ENCODE measurements around the gene ZNF619.
"Not testable (repeated sequence)": the region's sequence is repeated elsewhere in the genome, so short reads cannot be mapped to it uniquely, and the experiment has no call there.

The ZNF619 gene

GRCh38 chr3:40476478-40477470, at the start of gene ZNF619:
Gene ZNF619, plus strand, starts transcription at chr3:40477122. Its CDS starts 858 bp downstream, at chr3:40477980.
- peak in 1 of 2 donors; percentile 28 for DNase-seq (ENCODE audit: low read depth in 2 of 2)

- DNase-seq (ENCODE audit: low read depth in 2 of 2) = no peak
These were observed 44.1 kb upstream of the ZNF619 start for GRCh38 chr3:40432793-40433192.

GRCh38 chr3:40437889-40438288, 39.0 kb upstream of the ZNF619 start:
- DNase-seq (ENCODE audit: low read depth in 2 of 2) = no peak

- DNase-seq (ENCODE audit: low read depth in 2 of 2) = no peak
These were observed 31.9 kb upstream of the ZNF619 start for GRCh38 chr3:40445062-40445461.

- no peak for DNase-seq (ENCODE audit: low read depth in 2 of 2)
These were observed 31.0 kb upstream of the ZNF619 start for GRCh38 chr3:40445880-40446279.

- no peak for DNase-seq (ENCODE audit: low read depth in 2 of 2)
These were observed 26.5 kb upstream of the ZNF619 start for GRCh38 chr3:40450438-40450837.

- DNase-seq (ENCODE audit: low read depth in 2 of 2) = no peak
These were observed 25.4 kb upstream of the ZNF619 start for GRCh38 chr3:40451551-40451950.

GRCh38 chr3:40452057-40452456, 24.9 kb upstream of the ZNF619 start:
- no peak for DNase-seq (ENCODE audit: low read depth in 2 of 2)

GRCh38 chr3:40452562-40452875, 24.4 kb upstream of the ZNF619 start:
- DNase-seq (ENCODE audit: low read depth in 2 of 2) = no peak

GRCh38 chr3:40452876-40453730, 23.8 kb upstream of the ZNF619 start:
- peak; percentile 96 for DNase-seq (ENCODE audit: low read depth in 2 of 2)

- no peak for DNase-seq (ENCODE audit: low read depth in 2 of 2)
These were observed 23.0 kb upstream of the ZNF619 start for GRCh38 chr3:40453933-40454332.

- no peak for DNase-seq (ENCODE audit: low read depth in 2 of 2)
These were observed 21.6 kb upstream of the ZNF619 start for GRCh38 chr3:40455328-40455727.

- DNase-seq (ENCODE audit: low read depth in 2 of 2) = no peak
These were observed 20.5 kb upstream of the ZNF619 start for GRCh38 chr3:40456279-40456939.

GRCh38 chr3:40456940-40457823, 19.7 kb upstream of the ZNF619 start, which contains the start of gene RPL14:
Gene RPL14, plus strand, starts transcription at chr3:40457339. Its CDS starts 133 bp downstream, at chr3:40457472.
- peak; percentile 92 to 93 for DNase-seq (ENCODE audit: low read depth in 2 of 2)

GRCh38 chr3:40458473-40458872, 18.4 kb upstream of the ZNF619 start:
- DNase-seq (ENCODE audit: low read depth in 2 of 2) = no peak

- DNase-seq (ENCODE audit: low read depth in 2 of 2) = not testable (repeated sequence)
These were observed 16.4 kb upstream of the ZNF619 start for GRCh38 chr3:40460481-40460880.

- DNase-seq (ENCODE audit: low read depth in 2 of 2) = no peak
These were observed 15.8 kb upstream of the ZNF619 start for GRCh38 chr3:40461161-40461560.

- not testable (repeated sequence) for DNase-seq (ENCODE audit: low read depth in 2 of 2)
These were observed 14.1 kb upstream of the ZNF619 start for GRCh38 chr3:40462838-40463237.

GRCh38 chr3:40463579-40463978, 13.3 kb upstream of the ZNF619 start:
- DNase-seq (ENCODE audit: low read depth in 2 of 2) = no peak

GRCh38 chr3:40464339-40465110, 12.4 kb upstream of the ZNF619 start:
- DNase-seq (ENCODE audit: low read depth in 2 of 2) = no peak
